Measurements from ENCODE around the gene PLAU.
"Not testable (repeated sequence)": the region's sequence is repeated elsewhere in the genome, so short reads cannot be mapped to it uniquely, and the experiment has no call there.

Gene PLAU

GRCh38 chr10:73899423-73899822 lies 11.5 kb upstream of the PLAU start:
- no peak for DNase-seq

- no peak for DNase-seq
Observed at GRCh38 chr10:73900064-73900463, 10.9 kb upstream of the PLAU start.

GRCh38 chr10:73901261-73901660 lies 9.7 kb upstream of the PLAU start:
- no peak for DNase-seq

DNA sequence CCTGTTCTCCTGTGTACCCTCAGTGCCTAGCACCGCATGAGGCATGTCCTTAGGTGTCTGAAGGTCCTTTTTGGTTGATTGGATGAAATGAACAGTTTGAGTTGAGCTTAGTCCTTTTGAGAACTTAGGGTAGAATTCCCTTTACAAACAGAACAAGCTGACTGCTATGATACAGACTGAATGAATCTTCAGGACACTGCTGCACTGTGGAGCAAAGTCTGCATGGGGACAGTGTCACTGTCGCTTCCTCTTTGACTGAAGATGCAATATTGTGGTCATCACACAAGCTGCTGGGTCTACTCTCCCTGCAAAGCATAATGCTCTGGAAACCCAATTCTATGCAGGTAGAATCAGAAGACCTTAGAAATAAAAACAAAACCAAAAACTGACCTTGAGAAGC lies 8.6 kb upstream of the PLAU start:
- no peak for DNase-seq

DNA sequence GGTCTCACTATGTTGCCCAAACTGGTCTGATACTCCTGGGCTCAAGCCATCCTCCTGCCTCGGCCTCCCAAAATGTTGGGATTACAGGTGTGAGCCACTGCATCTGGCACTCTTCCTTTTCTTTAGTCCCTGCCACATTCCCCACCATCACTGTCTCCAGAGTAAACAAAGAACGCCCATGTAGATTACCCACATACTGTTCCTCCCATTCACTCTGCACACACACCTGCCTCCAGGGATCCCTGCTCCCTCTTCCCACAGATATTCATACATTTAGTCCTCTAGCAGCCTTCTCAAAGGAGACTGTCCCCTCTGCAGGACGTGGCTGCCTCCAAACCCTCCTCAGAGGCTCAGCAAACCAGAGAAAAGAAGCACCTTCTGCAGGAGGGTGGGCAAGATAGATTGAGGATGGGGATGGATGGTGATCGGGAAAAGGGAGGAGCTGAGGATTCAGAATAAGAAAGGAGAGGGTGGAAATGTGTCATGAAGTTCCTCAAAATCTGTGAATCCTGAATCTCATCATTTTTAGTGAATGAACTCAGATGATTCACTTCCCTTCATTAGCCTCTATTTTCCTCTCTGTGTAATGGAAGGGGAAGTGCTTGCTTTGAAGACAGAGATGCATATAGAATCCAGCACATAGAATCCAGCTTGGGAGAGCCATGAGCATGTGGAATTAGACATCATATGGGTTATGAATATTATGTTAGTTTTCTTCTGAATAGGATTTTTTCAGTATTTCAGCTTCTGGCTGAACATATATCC lies 5.5 kb upstream of the PLAU start:
- DNase-seq, result no peak

DNA sequence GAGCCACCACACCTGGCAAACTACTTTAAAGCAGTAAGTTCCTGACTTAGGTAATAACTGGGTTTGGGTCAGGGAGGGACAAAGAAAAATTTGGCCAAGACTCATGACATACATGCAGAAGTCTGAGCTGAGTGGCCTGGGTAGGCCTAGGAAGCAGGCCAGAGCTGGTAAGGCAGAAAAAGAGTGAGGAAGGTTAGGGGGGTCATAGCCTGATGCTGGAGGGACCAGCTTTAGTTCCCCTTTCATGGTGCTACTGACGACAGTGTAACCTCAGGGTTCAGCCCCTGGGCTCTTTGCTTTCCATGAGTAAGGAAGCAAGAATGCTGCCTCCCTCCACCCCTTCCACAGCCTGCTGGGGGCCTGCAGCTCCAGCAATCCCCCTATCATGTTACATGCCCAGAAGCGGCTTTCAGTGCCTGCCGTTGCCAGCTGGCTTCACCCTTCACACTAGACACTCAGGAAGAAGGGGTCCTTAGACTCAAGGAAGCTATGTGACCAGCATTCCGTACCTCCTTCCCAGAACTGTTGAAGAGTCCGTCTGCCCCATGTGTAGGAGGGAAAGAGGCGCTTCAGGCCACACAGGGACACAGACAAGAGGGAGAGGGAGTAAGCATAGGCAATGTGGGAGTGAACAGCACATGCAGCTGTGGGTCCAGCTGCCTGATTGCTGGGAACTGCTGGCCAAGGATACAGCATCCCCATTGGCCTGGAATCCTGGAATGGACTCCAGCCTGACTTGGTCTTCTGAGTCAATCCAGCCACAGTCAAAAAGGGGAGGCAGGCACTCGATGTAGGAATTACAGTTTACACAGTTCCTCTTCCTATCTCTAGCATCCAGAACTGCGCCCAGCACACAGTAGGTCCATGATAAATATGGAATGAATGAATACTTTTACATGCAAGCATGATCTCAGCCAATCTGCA lies 4.1 kb upstream of the PLAU start:
- DNase-seq, result no peak

DNA sequence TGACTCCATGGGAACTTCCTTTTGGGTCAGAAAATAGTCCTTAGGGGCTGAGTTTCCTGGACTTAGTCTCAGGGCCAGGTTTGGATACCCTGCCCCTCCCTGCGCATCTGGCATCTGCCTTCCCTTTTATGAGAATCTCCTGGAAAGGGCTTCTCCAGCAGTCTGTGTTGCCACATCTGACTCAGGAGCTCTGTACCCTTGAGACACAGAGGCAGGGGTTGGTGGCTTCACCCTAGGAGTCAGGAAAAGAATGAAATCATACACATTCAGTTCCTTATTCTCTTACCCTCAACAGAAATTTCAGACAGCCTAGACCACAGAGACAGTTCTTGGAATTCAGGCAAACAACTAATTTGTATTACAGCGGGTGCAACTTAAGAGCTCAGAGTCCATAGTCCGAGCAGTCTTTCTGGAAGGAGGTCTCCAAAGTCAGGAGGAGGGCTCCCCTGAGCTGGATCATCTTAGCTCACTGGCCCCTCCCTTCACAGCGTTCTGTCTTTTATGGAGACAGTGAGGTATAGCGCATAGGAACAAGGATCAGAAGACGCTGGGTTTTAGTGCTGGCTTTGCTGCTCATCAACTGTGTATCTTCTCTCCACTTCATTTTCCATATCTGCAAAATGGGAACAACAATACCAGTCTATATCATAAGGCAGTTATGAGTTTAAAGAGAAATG lies 3.0 kb upstream of the PLAU start:
- peak; percentile 19 for DNase-seq

DNA sequence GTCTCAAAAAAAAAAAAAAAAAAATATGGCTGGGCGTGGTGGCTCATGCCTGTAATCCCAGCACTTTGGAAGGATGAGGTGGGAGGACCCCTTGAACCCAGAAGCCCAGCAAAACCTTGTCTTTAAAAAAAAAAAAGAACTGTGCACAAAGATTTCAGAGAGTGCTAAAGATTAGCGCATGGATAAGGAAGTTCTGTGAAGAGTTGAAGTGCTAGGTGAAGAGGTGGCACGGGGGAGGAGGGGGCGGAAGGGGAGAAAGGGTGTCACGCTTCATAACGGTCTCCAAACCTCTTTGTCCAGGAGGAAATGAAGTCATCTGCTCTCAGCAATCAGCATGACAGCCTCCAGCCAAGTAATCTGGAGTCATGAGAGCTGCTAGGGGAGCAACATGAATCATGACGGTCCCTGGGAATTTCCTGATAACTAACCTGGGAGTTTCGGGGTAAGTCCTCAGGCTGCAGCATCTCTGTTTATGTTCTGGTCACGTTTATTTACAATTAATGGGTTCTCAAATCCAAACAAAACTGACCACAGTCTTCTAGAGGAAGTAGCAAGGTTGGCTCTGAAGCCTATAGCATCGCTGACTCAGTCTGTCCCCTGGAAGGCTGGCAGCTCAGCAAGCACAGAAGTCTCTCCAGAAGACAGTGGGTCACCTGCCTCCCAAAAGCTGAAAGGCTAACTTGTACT lies 1.9 kb upstream of the PLAU start:
- peak; percentile 29 for DNase-seq

DNA sequence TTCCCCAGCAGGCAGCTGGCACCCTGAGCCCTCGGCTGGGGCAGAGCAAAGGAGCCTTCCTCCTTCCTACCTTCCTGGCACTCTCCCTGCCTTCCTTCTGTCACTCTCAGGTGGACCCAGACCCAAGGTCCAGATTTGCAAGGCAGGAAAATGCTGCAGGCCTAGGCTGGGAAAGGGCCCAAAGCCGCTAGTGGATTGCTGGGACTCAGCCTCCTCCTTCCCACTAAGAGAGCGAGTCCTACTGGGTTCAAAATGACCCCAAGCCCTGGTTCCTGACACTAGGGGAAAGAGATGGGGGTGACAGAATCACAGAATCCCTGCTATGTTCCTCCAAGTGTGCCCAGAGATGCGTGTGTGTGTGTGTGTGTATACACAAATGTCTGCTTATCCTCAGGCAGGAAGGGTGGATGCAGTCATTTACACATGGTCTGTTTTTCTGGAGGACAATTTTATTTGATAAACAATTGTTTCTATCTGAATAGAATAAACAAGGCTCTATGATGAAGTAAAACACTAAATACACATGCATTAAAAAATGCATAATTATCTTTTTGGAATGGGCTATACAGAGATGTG lies 1.3 kb upstream of the PLAU start:
- no peak for DNase-seq

GRCh38 chr10:73910401-73910763 lies 550 bp upstream of the PLAU start:
- DNase-seq, result peak; percentile 16

DNA sequence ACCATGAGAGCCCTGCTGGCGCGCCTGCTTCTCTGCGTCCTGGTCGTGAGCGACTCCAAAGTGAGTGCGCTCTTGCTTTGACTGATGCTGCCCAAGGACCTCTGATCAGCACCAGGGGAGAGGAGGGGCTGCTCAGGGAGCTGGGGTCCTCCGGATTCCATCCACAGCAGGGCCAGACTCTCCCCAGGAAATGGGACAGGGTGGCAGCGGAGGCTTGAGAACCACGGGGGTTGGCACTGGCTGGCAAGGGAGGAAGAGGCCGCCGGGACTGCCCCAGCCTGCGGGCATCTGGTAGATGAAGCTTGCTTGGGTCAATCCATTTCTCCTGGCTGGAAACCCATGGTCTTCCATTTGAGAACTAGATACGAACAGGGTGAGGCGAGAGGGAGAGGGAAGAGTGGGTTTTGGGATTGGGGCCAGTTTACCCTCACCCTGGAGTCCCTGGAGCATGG lies 647 bp downstream of the PLAU start:
- no peak for DNase-seq

- DNase-seq, result no peak
Observed at GRCh38 chr10:73914036-73914435, 3.1 kb downstream of the PLAU start.

GRCh38 chr10:73915206-73915851 lies 4.4 kb downstream of the PLAU start:
- no peak for DNase-seq

- DNase-seq, result no peak
Observed at GRCh38 chr10:73916761-73917470, 6.0 kb downstream of the PLAU start.

- no peak for DNase-seq
Observed at GRCh38 chr10:73917566-73918305, 6.8 kb downstream of the PLAU start.

- DNase-seq, result not testable (repeated sequence)
Observed at GRCh38 chr10:73919481-73919880, 8.5 kb downstream of the PLAU start.

GRCh38 chr10:73920089-73920488 lies 9.2 kb downstream of the PLAU start:
- no peak for DNase-seq

GRCh38 chr10:73922007-73922863 lies 11.3 kb downstream of the PLAU start:
- DNase-seq, result no peak

- DNase-seq, result no peak
Observed at GRCh38 chr10:73922864-73923133, 11.9 kb downstream of the PLAU start.
